Measurements from ENCODE around the gene NHLRC3.

DNA sequence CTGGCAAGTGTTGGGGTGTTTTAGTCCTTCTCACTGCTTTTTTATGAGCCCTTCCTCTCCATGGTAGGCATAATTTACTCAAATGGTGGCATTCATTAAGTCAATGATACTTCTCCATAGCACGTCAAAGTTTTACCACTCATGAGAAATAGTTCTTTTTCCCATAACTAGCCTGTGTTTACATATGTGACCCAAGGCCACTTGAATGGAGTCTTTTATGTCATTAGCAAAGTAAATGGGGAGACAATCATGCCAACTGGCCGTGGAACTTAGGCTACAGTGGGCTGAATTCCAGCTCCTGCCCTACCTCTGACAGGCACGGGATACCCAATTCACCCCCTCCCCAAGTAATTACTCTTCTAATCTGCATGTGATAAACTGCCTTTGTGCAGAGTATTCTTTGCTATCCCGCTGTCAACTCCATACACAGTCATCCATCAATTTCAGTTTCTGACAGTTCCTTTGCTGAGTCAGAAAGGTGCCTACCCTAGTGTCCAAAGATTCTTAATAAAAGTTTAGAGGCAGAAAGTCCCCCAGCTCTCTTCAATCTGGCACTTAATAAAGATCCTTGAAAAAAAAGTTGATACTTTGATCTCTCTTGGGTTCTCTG lies 17.3 kb upstream of the NHLRC3 start:
- TF ChIP-seq, protein P1, sequence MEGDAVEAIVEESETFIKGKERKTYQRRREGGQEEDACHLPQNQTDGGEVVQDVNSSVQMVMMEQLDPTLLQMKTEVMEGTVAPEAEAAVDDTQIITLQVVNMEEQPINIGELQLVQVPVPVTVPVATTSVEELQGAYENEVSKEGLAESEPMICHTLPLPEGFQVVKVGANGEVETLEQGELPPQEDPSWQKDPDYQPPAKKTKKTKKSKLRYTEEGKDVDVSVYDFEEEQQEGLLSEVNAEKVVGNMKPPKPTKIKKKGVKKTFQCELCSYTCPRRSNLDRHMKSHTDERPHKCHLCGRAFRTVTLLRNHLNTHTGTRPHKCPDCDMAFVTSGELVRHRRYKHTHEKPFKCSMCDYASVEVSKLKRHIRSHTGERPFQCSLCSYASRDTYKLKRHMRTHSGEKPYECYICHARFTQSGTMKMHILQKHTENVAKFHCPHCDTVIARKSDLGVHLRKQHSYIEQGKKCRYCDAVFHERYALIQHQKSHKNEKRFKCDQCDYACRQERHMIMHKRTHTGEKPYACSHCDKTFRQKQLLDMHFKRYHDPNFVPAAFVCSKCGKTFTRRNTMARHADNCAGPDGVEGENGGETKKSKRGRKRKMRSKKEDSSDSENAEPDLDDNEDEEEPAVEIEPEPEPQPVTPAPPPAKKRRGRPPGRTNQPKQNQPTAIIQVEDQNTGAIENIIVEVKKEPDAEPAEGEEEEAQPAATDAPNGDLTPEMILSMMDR (IDR thresholded peaks at IDR 0.05): no peak
- no peak for TF ChIP-seq POLR2A (IDR thresholded peaks at IDR 0.05)
